ENCODE data around the gene IFT80.
"Not testable (repeated sequence)": the region's sequence is repeated elsewhere in the genome, so short reads cannot be mapped to it uniquely, and the experiment has no call there.

Gene IFT80

GRCh38 chr3:160365869-160366522 is 33.0 kb downstream of the IFT80 start:
- DNase-seq (ENCODE audit: low spot score) = no peak

DNA sequence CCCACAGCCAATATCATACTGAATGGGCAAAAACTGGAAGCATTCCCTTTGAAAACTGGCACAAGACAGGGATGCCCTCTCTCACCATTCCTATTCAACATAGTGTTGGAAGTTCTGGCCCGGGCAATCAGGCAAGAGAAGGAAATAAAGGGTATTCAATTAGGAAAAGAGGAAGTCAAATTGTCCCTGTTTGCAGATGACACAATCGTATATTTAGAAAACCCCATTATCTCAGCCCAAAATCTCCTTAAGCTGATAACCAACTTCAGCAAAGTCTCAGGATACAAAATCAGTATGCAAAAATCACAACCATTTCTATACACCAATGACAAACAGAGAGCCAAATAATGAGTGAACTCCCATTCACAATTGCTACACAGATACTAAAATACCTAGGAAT is 36.1 kb downstream of the IFT80 start:
- DNase-seq (ENCODE audit: low spot score) = not testable (repeated sequence)

GRCh38 chr3:160355826-160356225 is 43.2 kb downstream of the IFT80 start:
- DNase-seq (ENCODE audit: low spot score) = no peak

DNA sequence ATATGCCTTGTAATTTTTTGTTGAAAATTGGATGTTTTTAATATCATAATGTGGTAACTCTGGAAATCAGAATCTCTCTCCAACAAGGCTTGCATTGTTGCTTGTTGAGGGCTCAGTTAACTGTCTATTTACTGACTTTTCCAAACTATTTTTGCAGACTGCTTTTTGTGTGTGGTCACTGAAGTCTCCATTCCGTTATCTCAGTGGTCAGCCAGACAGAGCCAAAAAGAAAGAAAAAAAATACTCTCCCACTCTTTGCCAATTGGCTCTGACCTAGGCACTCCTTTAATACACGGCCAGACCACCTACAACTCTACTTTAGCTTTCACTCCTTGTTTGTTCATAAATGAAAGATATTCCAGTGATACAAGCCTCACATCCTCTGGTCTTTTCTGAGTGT is 52.5 kb downstream of the IFT80 start:
- DNase-seq (ENCODE audit: low spot score) = no peak

DNA sequence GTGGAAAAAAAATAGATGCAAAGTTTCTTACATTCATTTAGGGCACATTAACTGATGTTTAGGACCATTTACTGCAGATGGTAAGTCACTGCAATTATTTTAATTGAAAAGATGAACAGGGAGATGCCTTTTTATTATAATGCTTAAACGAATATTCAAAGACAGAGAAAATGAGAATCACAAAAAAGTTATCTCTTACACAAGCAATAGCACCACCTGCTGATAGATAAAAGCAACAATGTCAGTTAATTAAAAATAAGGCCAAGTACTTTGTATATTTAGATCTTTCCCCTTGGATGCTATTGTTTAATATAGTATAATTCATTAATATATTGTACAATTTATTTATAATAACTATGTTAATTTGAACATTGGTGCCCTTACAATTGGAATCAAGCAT is 55.9 kb downstream of the IFT80 start:
- peak; percentile 32 for DNase-seq (ENCODE audit: low spot score)

DNA sequence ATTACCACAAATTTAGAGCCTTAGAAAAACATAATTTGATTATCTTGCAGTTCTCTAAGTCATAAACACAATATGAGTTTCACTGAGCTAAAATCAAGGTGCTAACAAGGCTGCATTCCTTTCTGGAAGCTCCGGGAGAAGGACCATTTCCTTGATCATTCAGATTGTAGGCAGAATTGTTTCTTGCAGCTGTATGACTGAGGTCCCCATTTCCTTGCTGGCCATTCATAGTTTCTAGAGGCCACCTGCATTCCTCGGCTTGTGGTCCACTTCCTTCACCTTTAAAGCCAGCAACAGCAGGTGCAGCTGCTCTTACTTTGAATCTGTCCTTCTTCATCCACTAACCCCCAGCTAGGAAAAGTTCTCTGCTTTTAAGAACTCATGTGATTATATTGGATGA is 58.7 kb downstream of the IFT80 start:
- DNase-seq (ENCODE audit: low spot score) = no peak

GRCh38 chr3:160331127-160331937 is 67.7 kb downstream of the IFT80 start:
- DNase-seq (ENCODE audit: low spot score) = peak; percentile 61

DNA sequence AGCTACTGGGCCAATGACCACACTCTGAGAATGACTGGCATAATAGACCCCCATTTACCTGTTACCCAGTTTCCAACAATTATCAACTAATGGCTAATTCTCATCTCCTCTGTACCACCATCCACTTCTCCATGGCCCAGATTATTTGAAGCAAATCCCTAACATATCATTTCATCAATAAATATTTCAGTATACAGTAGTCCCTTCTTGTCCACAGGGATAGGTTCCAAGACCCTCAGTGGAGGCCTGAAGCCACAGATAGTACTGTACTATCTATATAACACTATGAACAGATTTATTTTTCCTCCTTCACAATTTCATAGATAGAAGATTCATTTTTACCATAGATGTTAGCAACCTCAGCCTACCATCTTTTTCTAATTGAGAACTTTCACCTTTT is 68.3 kb downstream of the IFT80 start:
- DNase-seq (ENCODE audit: low spot score) = peak; percentile 1

GRCh38 chr3:160330109-160330508 is 68.9 kb downstream of the IFT80 start:
- DNase-seq (ENCODE audit: low spot score) = no peak

DNA sequence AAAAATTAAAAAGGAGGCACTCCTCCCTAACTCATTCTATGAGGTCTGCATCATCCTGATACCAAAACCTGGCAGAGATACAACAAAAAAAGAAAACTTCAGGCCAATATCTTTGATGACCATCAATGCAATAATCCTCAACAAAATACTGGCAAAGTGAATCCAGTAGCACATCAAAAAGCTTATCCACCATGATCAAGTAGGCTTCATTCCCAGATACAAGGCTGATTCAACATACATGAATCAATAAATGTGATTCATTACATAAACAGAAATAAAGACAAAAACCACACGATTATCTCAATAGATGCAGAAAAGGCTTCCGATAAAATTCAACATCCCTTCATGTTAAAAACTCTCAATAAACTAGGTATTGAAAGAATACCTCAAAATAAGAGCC is 72.7 kb downstream of the IFT80 start:
- DNase-seq (ENCODE audit: low spot score) = not testable (repeated sequence)

GRCh38 chr3:160321821-160322220 is 77.2 kb downstream of the IFT80 start:
- not testable (repeated sequence) for DNase-seq (ENCODE audit: low spot score)

- no peak for DNase-seq (ENCODE audit: low spot score)
Observed at GRCh38 chr3:160319322-160319721, 79.7 kb downstream of the IFT80 start.

DNA sequence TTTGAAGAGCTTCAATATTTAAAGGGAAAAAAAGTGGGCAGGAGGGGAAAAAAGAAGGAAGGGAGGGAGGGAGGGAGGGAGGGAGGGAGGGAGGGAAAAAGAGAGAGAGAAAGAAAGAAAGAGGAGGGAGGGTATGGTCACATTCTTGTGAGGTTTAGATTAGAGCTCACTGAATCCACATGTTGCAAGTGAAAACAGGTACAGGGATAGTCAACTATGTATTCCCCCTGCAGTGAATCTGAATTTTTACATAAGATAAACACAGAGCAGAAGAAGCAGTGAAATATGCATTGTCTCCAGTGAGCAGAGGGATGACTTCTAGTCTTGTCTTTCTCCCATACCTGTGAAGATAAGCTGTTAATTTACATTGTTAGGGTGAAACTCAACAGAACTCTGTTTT is 84.0 kb downstream of the IFT80 start:
- DNase-seq (ENCODE audit: low spot score) = no peak

DNA sequence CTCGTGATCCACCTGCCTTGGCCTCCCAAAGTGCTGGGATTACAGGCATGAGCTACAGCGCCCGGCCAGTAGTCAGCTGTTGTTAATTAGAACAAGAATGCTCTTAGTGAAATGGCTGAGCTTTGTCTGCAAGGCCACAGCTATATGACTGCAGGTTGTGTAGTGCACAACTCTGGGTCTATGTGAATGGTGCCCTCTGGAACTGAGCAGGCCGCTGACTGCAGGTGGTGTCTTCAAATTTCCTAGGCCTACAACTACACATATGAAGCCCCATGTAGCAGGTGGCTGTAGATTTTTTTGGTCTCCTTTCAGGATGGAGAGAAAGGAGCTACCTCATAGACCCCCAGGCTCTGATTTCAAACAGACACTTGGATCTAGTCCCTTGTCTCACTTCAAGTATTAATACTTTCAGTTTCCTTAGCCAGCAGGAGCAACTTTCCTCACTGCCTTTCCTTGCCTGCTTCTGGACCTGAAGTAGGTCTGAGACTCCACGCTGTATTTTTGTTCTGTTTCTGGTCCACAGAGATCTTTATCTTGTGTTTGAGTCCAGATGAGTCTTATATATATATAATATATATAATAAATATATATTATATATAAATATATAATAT is 86.9 kb downstream of the IFT80 start:
- DNase-seq (ENCODE audit: low spot score) = no peak

DNA sequence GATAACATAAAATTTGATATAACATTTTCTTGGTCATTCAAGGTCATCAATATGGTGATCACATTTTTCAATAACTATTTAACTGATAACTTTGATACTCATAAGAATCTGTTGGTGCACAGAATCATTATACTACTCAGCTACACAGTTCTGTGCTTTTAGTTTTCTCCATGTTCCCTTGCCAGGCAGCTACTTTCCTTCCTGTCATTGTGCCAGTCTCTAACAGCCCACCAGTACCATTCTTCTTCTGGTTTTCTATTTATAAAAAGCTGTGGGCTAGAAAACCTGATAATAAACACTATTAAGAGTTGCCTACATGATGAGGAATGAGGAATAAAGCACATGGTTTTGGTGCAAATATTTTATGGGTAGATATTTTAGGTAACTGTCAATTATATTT is 96.2 kb downstream of the IFT80 start:
- no peak for DNase-seq (ENCODE audit: low spot score)

GRCh38 chr3:160296591-160296990 is 102.4 kb downstream of the IFT80 start:
- DNase-seq (ENCODE audit: low spot score) = no peak

GRCh38 chr3:160291909-160292299 is 107.1 kb downstream of the IFT80 start:
- no peak for DNase-seq (ENCODE audit: low spot score)

DNA sequence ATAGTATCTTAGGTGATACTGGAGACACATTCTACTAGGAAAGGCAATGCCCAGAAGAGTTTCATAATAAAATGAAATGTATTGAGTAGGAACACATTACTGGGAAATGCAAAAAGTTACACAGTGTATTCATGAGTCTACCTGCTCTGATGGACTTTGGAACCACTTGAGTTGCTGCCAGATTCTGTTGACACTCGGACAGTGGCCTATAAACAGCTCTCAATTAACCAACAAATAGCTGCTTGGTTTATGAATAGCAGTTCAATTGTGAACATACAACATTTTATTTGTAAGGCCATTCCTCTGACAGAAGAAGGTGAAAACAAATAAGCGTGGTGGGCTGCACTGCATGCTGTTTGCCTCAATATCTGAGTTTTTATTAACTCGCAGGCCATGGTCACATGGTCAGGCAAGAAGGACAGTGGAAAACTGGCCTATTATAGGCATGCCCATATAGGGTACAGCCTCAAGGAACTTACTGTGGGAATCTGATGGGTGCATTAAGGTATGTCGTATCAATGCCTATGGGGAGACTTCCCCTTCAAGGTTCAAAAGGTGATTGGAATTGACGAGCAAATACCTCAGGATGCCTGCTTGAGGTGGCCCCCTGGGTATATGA is 107.6 kb downstream of the IFT80 start:
- DNase-seq (ENCODE audit: low spot score) = peak; percentile 46

GRCh38 chr3:160287666-160288065 is 111.4 kb downstream of the IFT80 start:
- DNase-seq (ENCODE audit: low spot score) = no peak

GRCh38 chr3:160286231-160286630 is 112.8 kb downstream of the IFT80 start:
- DNase-seq (ENCODE audit: low spot score) = no peak

GRCh38 chr3:160280836-160281235 is 118.2 kb downstream of the IFT80 start:
- no peak for DNase-seq (ENCODE audit: low spot score)

DNA sequence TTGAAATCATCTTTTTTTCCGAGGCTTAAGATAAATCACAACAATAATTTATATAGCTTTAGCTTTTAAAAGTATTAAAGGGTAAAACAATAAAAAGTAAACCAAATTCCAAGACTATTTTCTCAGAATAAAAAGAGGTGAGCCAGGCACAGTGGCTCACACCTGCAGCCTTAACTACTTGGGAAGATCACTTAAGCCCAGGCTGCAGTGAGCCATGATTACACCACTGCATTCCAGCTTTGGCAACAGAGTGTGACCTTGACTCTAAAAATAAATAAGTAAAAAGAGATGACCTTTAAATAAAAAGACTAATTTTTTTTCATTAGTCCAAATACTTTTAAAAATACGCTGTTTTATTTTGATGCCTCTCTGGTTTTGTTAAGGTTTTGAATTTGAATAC is 119.4 kb downstream of the IFT80 start:
- no peak for DNase-seq (ENCODE audit: low spot score)

- DNase-seq (ENCODE audit: low spot score) = no peak
Observed at GRCh38 chr3:160278210-160278609, 120.8 kb downstream of the IFT80 start.

Measured in LoVo (cell line).